GM19324 (cell line): ENCODE results near the gene PPA2.
"Not testable (repeated sequence)": the region's sequence is repeated elsewhere in the genome, so short reads cannot be mapped to it uniquely, and the experiment has no call there.

ENCODE experiments used
- ATAC-seq: cut with Tn5 transposase; IDR thresholded peaks from one replicate; pipeline ENCODE4 v1.9.1; 2021; ENCODE audit warnings: mild to moderate bottlenecking, moderate library complexity; ENCODE audit not compliant: unreplicated experiment, low FRiP score

Gene PPA2

DNA sequence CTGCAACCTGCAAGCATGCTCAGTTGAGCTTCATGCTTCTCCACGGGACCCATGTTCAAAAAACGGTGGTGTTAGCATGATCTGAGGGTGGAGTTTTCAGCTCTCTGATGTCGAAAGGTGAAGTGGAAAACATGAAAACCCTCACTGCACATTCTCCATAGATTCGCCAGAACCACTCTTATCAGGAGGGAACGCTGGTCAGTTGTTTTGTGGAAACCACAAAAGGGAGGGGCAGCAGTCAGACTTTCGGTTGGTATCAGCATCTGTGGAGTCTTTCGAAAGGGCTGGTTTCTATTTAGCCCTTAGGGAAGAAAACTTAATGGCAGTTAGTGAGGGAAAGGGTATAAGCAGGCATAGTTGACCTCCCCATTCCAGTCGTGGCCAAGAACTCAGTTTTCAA, 12.6 kb downstream of the PPA2 start:
- ATAC-seq: peak; percentile 71

DNA sequence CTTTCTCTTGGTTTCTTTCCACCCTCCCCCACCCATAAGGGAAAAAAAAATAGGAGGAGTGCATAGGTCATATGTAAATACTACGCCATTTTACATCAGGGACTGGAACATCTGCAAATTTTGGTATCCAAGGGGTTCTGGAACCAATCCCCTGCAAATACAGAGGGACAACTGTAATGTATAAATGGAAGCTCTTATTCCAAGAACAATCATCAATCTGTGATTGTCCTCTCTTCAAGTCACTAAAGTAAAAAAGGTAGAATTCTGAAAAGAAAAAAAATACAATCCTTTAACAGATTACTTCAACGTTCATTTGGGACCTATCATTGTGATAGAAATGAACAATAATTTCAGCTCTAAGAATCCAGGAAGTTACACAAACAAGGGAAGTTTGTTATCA, 13.6 kb downstream of the PPA2 start:
- ATAC-seq: no peak

DNA sequence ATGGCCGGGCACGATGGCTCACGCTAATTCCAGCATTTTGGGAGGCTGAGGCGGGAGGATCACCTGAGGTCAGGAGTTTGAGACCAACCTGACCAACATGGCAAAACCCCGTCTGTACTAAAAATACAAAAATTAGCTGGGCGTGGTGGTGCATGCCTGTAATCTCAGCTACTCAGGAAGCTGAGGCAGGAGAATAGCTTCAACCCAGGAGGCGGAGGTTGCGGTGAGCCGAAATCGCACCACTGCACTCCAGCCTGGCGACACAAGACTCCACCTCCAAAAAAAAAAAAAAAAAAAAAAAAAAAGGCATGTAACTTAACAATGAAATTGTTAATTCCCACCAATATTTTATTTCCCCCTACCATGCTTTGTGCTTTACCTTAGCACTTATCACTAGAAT, 15.3 kb downstream of the PPA2 start:
- ATAC-seq: not testable (repeated sequence)

DNA sequence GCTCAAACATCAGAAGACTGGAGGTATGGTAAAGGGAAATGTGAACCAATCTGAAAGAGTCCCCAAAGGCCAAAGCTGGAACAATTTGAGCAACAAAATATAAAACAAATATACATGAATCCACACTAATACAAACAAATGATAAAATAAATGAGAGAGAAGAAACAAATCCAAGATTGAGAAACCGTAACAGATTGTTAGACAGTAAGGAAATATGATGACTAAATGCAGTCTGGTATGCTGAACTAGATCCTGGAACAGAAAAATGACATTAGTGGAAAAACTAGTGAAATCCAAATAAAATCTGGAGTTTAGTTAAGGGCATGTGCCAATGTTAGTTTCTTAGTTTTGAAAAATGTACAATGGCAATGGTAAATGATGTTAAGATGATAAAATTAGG, 15.9 kb downstream of the PPA2 start:
- ATAC-seq: no peak

DNA sequence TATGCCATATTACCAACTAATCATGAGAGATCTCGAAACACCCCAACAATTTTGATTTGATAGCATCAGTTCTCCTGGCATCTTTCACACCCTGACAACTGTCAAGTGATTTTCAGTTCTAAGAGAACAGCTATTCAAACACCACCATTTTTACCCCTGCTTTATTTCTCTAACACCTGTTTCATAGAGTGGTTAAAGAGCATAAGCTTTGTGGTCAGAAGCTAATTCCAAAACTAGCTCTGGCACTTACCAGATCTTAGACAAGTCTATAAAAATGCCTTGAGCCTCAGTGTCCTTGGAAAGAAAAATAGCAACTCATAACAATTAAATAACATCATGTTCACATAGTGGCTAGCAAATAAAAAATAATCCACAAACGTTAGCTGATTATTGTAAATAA, 17.9 kb downstream of the PPA2 start:
- no peak for ATAC-seq

DNA sequence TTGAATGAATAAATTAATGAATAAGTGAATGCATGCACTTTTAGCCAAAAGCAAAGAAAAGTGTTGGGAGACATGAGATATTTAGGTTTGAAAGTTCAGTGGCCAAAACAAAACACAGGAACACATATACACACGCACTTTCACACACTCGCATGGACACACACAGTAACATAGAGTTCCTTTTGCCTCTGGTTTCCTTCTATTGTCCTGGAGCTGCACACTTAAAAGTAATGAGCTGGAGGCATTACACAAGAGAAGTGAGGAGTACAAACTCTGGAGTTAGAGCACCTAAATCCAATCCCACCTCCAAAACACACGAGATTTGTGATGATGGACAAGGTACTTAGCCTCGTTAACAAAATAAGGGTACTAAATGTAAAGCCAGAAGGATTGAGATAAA, 18.7 kb downstream of the PPA2 start:
- ATAC-seq: no peak

DNA sequence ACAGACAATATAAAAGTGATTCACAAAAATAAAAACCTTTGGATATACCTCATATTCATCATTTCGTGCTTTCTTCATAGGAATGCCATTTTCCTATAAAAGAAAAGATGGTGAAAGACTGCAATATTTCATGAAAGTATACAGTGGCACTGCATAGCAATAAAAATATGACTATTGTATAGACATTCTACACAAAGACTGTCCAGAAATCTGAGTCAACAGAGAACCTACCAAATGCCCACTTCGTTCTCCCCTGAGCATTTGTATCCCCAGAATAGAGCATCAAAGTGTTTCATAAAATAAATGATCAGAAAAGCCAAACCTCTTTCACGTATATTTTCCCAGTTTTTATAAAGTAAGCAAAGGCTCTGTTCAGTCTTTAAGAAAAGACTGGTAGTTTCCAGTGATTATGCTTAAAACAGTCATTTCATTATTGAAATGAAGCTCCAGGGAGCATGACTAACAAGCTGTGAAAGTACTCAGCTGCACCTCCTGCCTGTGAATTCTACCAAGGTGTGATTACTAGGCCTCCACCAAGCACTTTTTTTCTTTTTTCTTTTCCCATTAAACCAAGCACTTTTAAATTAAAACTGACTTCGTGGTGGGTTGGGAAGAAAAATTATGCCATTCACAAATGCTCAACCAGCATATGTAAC, 20.2 kb downstream of the PPA2 start:
- ATAC-seq: peak; percentile 61

DNA sequence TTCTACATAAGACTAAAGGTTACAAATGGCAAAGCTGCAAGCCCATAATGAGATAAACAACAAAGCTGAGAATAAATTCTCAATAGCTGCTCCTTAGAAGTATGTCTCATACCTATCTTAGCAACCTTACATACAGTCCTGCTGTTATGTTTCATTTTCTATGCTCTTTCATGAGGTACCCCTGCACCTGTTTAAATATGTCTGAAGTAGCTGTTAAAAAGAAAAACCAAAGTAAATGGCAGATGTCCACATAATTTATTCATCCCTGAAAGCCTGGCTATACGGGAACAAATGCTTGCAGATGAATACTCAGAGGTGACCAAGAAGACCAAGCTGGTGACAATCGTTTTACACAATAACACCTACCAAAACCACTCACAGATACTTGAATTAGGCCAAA, 22.5 kb downstream of the PPA2 start:
- ATAC-seq: no peak

DNA sequence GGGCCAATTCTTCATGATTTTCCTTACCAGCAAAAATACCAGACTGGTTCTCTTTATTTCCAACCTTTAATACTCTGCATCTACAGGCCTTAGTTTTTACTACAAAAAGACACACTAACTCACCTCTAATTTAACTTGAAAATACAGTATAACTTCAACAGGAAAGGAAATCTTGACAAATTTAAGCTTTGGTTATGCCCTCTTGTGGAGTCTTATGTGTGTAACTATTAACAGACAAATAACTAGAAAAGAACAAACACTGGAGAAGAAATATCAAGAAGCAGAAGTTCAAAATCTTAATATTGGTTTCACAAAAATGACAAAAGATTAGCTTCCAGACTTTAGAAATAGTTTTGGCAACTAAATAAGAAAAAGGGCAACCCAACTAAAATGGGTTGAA, 33.0 kb downstream of the PPA2 start:
- no peak for ATAC-seq

DNA sequence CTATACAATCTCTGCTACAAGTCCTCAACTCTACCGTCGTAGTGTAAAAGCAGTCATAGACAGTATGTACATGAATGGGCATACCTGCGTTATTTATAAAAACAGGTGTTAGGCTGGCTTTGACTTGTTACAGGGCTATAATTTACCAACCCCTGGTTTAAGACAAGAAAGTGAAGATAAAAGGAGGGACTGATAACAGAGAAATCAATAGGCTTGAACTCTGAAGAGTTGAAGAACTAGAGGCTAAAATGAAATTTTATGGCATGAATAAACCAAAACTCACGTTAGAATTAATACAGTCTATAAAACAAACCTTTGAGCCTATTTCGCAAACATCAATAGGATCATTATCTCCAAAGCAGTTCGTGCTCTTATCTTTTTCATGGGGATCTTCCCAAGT, 36.2 kb downstream of the PPA2 start:
- no peak for ATAC-seq

DNA sequence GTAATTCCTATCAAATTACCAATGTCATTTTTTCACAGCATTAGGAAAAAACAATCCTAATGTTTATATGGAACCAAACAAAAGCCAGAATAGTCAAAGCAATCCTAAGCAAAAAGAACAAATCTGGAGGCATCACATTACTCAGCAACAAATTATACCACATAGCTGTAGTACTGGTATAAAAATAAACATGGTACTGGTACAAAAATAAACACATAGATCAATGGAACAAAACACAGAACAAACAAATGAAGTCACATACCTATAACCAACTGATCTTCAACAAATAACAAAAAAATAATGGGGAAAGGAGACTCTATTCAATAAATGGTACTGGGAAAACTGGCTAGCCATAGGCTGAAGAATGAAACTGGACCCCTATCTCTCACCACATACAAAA, 37.4 kb downstream of the PPA2 start:
- no peak for ATAC-seq

DNA sequence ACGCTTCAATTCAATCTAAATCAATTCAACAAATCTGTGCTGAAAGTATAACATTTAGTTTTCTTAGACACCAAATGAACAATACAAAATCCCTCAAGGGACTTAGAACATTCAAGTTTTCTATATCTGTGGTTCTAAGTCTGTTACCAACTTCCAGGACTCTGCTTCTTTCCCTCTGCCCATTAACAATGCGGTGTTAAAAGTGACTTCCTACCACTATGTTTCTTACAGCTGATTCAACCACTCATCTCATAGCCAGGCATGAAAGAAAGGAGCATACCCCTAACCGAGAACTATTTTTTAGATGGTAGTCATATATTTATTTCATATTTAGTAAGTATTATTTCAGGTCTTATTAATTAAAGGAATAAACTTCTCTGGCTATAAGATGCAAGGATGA, 38.9 kb downstream of the PPA2 start:
- ATAC-seq: no peak

DNA sequence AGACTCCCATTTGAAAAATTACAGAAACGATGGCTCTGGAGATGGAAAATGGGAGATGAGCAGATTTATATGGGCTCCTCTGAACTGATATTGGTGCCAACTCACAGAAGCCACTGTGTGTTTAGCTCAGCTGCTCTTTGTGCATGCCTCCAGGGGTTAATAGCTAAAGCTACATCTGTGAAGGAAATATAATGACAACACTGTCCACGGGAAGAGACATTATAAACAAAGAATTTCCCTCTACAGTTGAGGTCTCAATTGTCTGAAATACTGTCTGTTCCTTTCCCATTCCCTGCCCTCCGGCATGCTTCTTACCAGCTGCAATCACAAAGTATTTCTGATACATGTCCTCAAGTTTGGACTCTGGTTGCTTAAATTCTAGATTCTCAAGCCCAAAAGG, 40.4 kb downstream of the PPA2 start:
- ATAC-seq: no peak

DNA sequence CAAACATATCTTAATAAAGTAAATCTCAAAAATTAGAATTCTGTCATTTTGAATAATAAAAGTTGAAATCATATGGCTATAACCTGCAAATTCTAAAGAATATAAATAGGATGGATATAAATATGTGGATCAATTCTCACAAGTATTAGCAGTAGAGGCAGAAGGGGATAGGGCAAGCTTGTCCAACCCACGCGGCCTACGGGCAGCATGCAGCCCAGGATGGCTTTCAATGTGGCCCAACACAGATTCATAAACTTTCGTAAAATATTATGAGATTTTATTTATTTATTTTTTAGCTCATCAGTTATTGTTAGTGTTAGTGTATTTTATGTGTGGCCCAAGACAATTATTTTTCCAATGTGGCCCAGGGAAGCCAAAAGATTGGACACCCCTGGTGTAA, 41.4 kb downstream of the PPA2 start:
- ATAC-seq: no peak

DNA sequence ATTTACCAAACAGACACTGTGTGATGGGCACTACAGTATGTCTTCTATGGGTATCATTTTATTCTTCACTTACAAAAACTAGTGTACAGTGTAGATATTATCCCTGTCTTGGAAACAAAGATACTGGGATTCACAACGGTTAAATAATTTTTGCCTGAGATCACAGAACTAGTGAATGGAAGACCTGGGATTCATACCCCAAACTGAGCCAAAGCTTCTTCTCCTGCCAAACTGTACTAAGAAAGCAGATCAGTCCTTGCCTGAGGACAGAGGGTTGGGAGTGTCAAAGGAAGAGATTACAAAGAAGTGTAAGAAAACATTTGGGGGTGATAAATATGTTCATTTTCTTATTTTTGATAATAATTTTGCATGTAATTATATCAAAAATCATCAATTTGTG, 43.1 kb downstream of the PPA2 start:
- no peak for ATAC-seq

DNA sequence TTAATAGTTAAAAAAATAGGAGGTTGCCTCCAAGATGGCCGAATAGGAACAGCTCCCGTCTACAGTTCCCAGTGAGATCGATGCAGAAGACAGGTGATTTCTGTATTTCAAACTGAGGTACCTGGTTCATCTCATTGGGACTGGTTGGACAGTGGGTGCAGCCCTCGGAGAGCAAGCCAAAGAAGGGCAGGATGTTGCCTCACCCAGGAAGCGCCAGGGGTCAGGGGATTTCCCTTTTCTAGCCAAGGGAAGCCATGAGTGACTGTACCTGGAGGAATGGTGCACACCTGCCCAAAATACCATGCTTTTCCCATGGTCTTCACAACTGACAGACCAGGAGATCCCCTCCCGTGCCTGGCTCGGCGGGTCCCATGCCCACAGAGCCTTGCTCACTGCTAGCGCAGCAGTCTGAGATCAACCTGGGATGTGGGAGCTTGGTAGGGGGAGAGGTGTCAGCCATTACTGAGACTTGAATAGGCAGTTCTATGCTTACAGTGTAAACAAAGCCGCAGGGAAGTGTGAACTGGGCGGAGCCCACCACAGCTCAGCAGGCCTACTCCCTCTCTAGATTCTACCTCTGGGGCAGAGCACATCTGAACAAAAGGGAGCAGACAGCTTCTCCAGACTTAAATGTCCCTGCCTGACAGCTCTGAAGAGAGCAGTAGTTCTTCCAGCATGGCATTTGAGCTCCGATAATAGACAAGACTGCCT, 47.5 kb downstream of the PPA2 start:
- no peak for ATAC-seq

DNA sequence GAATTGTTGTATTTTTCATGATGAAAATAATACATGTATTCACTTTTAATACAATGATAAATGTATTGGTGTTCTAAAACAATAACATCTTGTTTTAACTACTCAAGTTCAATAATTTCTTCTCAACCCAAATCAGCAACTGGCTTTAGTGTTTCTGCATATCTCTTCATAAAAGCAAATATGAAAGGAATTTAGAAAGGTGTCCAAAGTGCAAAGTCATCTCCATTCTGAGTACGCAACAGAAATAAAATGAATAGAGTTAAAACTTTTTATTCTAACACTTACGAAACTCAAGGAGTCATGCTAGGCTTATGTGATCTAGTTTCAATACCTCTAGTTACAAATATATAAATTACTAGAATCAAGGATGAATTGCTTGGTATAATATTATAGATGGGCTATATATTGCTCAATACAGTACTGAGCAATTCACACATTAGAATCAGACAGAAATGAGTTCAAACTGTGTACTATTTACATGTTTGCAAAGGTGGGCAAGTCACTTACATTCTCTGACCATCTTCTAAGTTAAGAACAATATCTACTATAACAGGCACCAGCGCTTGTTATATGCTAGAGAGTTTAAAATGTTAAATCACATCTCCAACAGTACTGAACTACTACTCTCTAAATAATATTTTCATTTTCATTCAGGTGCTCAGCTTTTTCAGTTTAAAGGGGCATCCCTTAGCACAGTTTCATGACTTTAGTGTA, 51.5 kb downstream of the PPA2 start:
- no peak for ATAC-seq

DNA sequence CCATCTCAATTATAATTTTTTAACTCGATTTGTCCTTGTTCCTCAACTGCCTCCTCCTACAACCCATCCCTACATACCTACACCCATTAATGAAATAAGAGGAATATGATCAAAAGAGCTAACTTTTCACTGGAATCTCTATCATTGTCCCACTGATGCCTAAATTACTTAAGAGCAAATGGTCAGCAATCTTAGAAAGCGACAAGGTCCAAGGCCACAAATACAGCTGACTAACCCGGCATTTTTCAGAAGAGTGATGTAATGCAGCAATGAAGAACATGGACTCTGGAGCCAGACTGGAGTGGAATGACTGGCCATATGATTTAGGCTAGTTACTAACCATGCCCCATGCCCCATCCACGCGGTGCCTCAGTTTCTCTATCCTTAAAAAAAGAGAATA, 56.2 kb downstream of the PPA2 start:
- no peak for ATAC-seq

DNA sequence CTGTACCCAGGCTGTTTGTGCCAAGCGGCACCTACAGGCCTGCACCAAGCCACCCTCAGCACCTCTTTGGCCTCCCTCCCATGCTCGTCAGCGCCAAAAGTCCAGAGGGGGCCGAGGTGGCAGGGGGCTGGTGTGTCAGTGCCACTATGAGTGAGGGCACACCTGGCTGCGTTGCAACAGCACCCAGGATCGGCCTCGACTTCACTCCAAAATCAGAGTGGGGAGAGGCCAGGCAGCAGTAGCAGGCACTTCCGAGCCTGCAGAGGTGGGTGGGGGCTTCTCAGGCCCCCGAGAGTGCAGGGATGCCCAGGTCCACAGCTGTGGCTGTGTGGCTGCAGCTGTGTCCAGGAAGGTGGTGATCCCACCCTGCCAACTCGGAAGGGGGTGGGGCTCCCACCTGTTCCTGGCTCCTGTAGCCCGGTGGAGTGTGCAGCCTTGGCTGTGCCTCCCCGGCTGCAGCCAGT, 58.5 kb downstream of the PPA2 start:
- no peak for ATAC-seq

DNA sequence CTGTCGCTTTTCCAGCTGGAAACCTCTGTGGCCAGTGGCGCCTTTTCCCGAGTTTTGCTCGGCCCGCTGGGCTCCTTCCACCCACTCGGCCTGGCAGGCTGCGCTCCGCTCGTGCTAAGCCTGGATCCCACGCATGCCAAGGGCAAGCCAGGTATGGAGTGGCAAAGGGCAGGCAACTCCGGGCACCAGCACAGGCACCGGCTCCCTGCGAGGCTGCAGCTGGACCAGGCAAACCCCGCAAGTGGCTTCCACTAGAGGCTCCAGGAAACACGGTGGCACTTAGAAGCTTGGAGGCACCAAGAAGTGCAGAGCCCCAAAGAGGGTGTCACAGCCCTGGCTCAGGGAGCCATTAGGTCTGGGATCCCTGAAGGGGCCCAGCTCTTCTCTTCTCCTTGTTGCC, 59.5 kb downstream of the PPA2 start:
- ATAC-seq: no peak

DNA sequence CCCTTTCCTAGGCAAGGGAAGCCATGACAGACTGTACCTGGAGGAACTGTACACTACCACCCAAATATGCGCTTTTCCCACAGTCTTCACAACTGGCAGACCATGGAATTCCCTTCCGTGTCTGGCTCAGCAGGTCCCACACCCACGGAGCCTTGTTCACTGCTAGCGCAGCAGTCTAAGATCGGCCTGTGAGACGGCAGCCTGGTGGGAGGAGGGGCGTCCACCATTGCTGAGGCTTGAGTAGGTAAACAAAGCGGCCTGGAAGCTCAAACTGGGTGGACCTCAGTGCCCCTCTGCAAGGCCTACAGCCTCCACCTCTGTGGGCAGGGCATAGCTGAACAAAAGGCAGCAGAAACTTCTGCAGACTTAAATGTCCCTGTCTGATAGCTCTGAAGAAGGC, 64.7 kb downstream of the PPA2 start:
- ATAC-seq: not testable (repeated sequence)
